GM23338 (cell line): ENCODE data around the gene MLEC. TPM values are rescaled to one million over a fixed set of nuclear protein-coding genes. Genes with fewer than 3 reads are reported as not detected.
A peak's percentile ranks its signal among the peaks of the same experiment; 100 is the strongest.

Source experiments
- ATAC-seq: fragments of 200-7000 bp; cut with Tn5 transposase; 3 replicates; pipeline ENCODE4 v1.9.1; 2020
- DNase-seq: peaks from one replicate; pipeline ENCODE4 v3.0.0-alpha.2; 2015; ENCODE audit warnings: low spot score
- H2AFZ ChIP-seq: fragments of 200-600 bp; sonication (generic); 2 replicates; pipeline ENCODE4 v1.8.0; 2016; ENCODE audit warnings: antibody characterized with exemption, mild to moderate bottlenecking, moderate library complexity
- H3F3A ChIP-seq: fragments of 200-600 bp; sonication (generic); replicated peaks from 2 replicates; pipeline ENCODE4 v1.8.0; 2017; ENCODE audit warnings: antibody characterized with exemption, mixed run types, low read depth
- H3K27ac ChIP-seq: fragments of 200-600 bp; sonication (generic); 2 replicates; pipeline ENCODE4 v1.6.1; 2016; ENCODE audit warnings: low read depth
- H3K27me3 ChIP-seq: fragments of 200-600 bp; sonication (generic); 2 replicates; pipeline ENCODE4 v1.8.0; 2016; ENCODE audit warnings: mild to moderate bottlenecking, mixed run types, moderate library complexity; ENCODE audit not compliant: insufficient read depth
- H3K36me3 ChIP-seq: fragments of 200-600 bp; sonication (generic); 2 replicates; pipeline ENCODE4 v1.8.0; 2016; ENCODE audit warnings: mild to moderate bottlenecking; ENCODE audit not compliant: insufficient read depth
- H3K4me1 ChIP-seq: fragments of 200-600 bp; sonication (generic); 2 replicates; pipeline ENCODE4 v1.8.0; 2016; ENCODE audit warnings: mild to moderate bottlenecking, moderate library complexity; ENCODE audit not compliant: insufficient read depth
- H3K4me2 ChIP-seq: fragments of 200-600 bp; sonication (generic); 2 replicates; pipeline ENCODE4 v1.7.1; 2017; ENCODE audit warnings: mixed run types
- H3K4me3 ChIP-seq: fragments of 200-600 bp; sonication (generic); 2 replicates; pipeline ENCODE4 v1.6.1; 2016; ENCODE audit warnings: mixed run types
- H3K79me2 ChIP-seq: fragments of 200-600 bp; sonication (generic); replicated peaks from 2 replicates; pipeline ENCODE4 v1.8.0; 2017; ENCODE audit warnings: mild to moderate bottlenecking; ENCODE audit not compliant: insufficient read depth
- H3K9me2 ChIP-seq: fragments of 200-600 bp; sonication (generic); 2 replicates; pipeline ENCODE4 v1.8.0; 2017; ENCODE audit not compliant: insufficient read depth
- H4K20me1 ChIP-seq: fragments of 200-600 bp; sonication (generic); replicated peaks from 2 replicates; pipeline ENCODE4 v1.8.0; 2017; ENCODE audit warnings: mild to moderate bottlenecking; ENCODE audit not compliant: insufficient read depth
- H3K27ac Mint-ChIP-seq: 2 replicates; pipeline ENCODE4 v1.8.0; 2020; ENCODE audit warnings: inconsistent platforms, mild to moderate bottlenecking, moderate library complexity, mixed read lengths
- H3K27me3 Mint-ChIP-seq: 3 replicates; pipeline ENCODE4 v1.8.0; 2022; ENCODE audit warnings: low read depth, mild to moderate bottlenecking, moderate library complexity, mixed read lengths, inconsistent platforms; ENCODE audit not compliant: insufficient read depth, poor library complexity
- H3K36me3 Mint-ChIP-seq: 3 replicates; pipeline ENCODE4 v1.8.0; 2021; ENCODE audit warnings: low read depth, mild to moderate bottlenecking, inconsistent platforms, moderate library complexity, mixed read lengths
- H3K4me1 Mint-ChIP-seq: 3 replicates; pipeline ENCODE4 v1.8.0; 2020; ENCODE audit warnings: mild to moderate bottlenecking, inconsistent platforms, mixed read lengths
- H3K4me3 Mint-ChIP-seq: 3 replicates; pipeline ENCODE4 v1.8.0; 2021; ENCODE audit warnings: moderate library complexity, mild to moderate bottlenecking, inconsistent platforms, mixed read lengths
- H3K9me3 Mint-ChIP-seq: 3 replicates; pipeline ENCODE4 v1.8.0; 2020; ENCODE audit warnings: moderate library complexity, mild to moderate bottlenecking, inconsistent platforms, mixed read lengths
- CREB1 ChIP-seq: fragments of 250-450 bp; sonication (Bioruptor Pico); IDR thresholded peaks from 2 replicates; pipeline ENCODE4 v1.5.0; 2020; ENCODE audit warnings: low read depth, mild to moderate bottlenecking, moderate library complexity
- JUNB ChIP-seq: IDR thresholded peaks from one replicate; pipeline ENCODE4 v1.6.1; 2016; ENCODE audit warnings: antibody characterized with exemption; ENCODE audit not compliant: unreplicated experiment
- NANOG ChIP-seq: IDR thresholded peaks from 2 replicates; pipeline ENCODE4 v1.6.1; 2016; ENCODE audit warnings: antibody characterized with exemption, borderline replicate concordance
- STAT1 ChIP-seq: IDR thresholded peaks from one replicate; pipeline ENCODE4 v1.6.1; 2016; ENCODE audit warnings: antibody characterized with exemption; ENCODE audit not compliant: unreplicated experiment
- ZNF114 ChIP-seq: fragments of 250-450 bp; sonication (Bioruptor Pico); IDR thresholded peaks from 2 replicates; pipeline ENCODE4 v1.5.0; 2020; ENCODE audit warnings: mild to moderate bottlenecking, moderate library complexity
- ZNF331 ChIP-seq: fragments of 250-450 bp; sonication (Bioruptor Pico); IDR thresholded peaks from 2 replicates; pipeline ENCODE4 v1.5.0; 2020; ENCODE audit warnings: low read depth, mild to moderate bottlenecking, moderate library complexity
- polyA plus RNA-seq: library from polyadenylated mRNA; unstranded; fragments of >200 nt; fragmentation: Nextera tagmentation; extraction: Ambion mirVana; gene quantifications from 2 replicates; pipeline ENCODE4 v1.2.1, GENCODE V29; 2016
- total RNA-seq: library from RNA; depleted of rRNA; stranded (reverse); fragments of >200 nt; shearing (Covaris generic); gene quantifications from 2 replicates; pipeline ENCODE4 v1.2.3, GENCODE V29; 2014
- TF ChIP-seq, protein P1 (sequence below): IDR thresholded peaks from 2 replicates; pipeline ENCODE4 v1.6.1; 2016; ENCODE audit warnings: antibody characterized with exemption
- TF ChIP-seq, protein P2 (sequence below), 2 experiments: fragments of 200-600 bp in 1 of 2; sonication (generic) in 1 of 2; conservative IDR thresholded peaks; 2 replicates each; pipeline versions ENCODE4 v1.5.1 to v1.6.1; 2016 to 2017; ENCODE audit warnings: antibody characterized with exemption in 2 of 2, low read depth in 2 of 2, mild to moderate bottlenecking in 2 of 2, moderate library complexity in 1 of 2

The MLEC gene
- total and polyA plus RNA-seq, 2 experiments from 2014 or later = 225 to 264 TPM

DNA sequence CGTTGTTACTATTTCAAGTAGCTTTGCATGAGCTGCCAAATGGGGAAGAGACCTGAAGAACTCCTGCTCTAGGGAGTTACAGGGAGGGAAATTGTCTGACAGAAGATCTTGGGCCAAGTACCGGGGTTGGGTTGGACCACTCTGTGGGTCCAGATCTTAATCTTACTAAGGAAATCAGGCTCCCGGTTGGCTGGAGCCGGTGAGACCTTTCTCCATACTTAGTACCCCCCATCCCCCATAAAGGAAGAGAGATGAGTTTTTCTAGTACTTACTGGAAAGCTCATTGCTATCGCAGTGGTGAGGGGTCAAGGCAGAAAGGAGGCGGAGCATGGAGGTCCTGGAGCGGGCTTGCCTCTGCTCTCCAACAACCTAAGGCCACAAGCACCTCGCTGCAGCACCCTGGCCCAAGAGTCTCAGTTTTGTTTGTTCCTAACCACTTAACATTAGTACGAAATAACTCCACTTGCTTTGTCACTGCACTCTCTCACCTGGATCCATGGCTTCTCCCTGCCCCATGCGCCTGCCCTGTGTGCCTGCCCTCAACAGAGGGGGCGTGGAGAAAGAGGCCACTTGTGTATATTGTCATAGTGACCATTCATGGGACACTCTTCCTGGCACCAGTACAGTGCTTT, 16.5 kb downstream of the MLEC start:
- DNase-seq = no peak
- H3K27me3 Mint-ChIP-seq = peaks cover 1% of the 10 kb centered on the region

DNA sequence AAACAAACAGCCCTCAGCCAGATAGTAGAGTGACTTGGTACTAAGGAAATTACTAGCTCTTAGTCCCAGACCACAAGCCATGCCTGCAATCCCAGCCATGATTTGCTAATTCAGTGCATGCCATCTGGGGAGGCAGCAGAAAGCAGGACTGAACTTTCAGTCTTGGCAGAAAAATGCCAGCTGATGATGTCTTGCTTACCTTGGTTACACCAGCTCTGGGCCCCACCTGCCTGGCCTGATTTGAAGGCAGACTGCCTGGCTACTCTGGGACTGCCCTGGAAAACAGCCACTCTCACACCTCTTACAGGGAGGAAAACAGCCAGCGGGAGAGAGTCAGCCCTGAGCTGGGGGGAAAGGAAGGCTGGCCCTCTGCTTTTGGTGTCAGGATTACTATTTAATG, 18.7 kb downstream of the MLEC start:
- Mint-ChIP-seq H3K9me3 (no peaks in the 10 kb centered on the region), H3K27ac (no peak overlapping the region), H3K4me3 (no peak overlapping the region), H3K36me3 (peaks cover 28% of the 10 kb centered on the region), H3K27me3 (peaks cover 5% of the 10 kb centered on the region), H3K4me1 (peaks cover 6% of the 10 kb centered on the region)
- Histone ChIP-seq H3K9me2 (no peaks in the 10 kb centered on the region), H3K36me3 (peaks cover 5% of the 10 kb centered on the region; the same call in 1 of the 2 replicates), H3K27me3 (no peaks in the 10 kb centered on the region), H2AFZ (no peak overlapping the region), H4K20me1 (0 out of 2 replicates have a peak, but pooled peaks cover 9% of the 10 kb centered on the region), H3K4me2 (no peak overlapping the region), H3F3A (0 out of 2 replicates have a peak, but pooled peaks cover 7% of the 10 kb centered on the region), H3K79me2 (peaks cover under 1% of the 10 kb centered on the region; the same call in 1 of the 2 replicates), H3K4me1 (no peaks in the 10 kb centered on the region), H3K4me3 (no peak overlapping the region), H3K27ac (peak overlapping the region; percentile 66; the same call in 1 of the 2 replicates)
- DNase-seq = no peak
- ATAC-seq = no peak
- TF ChIP-seq ZNF331 (no peak), STAT1 (no peak), CREB1 (no peak)
- TF ChIP-seq, protein P1, sequence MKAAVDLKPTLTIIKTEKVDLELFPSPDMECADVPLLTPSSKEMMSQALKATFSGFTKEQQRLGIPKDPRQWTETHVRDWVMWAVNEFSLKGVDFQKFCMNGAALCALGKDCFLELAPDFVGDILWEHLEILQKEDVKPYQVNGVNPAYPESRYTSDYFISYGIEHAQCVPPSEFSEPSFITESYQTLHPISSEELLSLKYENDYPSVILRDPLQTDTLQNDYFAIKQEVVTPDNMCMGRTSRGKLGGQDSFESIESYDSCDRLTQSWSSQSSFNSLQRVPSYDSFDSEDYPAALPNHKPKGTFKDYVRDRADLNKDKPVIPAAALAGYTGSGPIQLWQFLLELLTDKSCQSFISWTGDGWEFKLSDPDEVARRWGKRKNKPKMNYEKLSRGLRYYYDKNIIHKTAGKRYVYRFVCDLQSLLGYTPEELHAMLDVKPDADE = no peak
- TF ChIP-seq, protein P2, sequence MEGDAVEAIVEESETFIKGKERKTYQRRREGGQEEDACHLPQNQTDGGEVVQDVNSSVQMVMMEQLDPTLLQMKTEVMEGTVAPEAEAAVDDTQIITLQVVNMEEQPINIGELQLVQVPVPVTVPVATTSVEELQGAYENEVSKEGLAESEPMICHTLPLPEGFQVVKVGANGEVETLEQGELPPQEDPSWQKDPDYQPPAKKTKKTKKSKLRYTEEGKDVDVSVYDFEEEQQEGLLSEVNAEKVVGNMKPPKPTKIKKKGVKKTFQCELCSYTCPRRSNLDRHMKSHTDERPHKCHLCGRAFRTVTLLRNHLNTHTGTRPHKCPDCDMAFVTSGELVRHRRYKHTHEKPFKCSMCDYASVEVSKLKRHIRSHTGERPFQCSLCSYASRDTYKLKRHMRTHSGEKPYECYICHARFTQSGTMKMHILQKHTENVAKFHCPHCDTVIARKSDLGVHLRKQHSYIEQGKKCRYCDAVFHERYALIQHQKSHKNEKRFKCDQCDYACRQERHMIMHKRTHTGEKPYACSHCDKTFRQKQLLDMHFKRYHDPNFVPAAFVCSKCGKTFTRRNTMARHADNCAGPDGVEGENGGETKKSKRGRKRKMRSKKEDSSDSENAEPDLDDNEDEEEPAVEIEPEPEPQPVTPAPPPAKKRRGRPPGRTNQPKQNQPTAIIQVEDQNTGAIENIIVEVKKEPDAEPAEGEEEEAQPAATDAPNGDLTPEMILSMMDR (conservative IDR thresholded peaks at IDR 0.05; ENCODE audit: low read depth in 2 of 2) = no peak

More for the DNA sequence above, 16.5 kb downstream of the MLEC start:
- Histone ChIP-seq H3K9me2 (no peaks in the 10 kb centered on the region), H2AFZ (no peak overlapping the region), H3K27me3 (no peaks in the 10 kb centered on the region), H3K36me3 (peaks cover 19% of the 10 kb centered on the region; the same call in 1 of the 2 replicates), H3F3A (0 out of 2 replicates have a peak, but pooled peaks cover 5% of the 10 kb centered on the region), H3K79me2 (peaks cover 1% of the 10 kb centered on the region; the same call in 1 of the 2 replicates), H3K27ac (peak overlapping the region; percentile 59; the same call in 1 of the 2 replicates), H4K20me1 (peaks cover 18% of the 10 kb centered on the region; the same call in 1 of the 2 replicates), H3K4me2 (no peak overlapping the region), H3K4me1 (no peaks in the 10 kb centered on the region), H3K4me3 (no peak overlapping the region)
- peaks cover 41% of the 10 kb centered on the region for H3K36me3 Mint-ChIP-seq
- no peaks in the 10 kb centered on the region for H3K4me1 Mint-ChIP-seq
- peak overlapping the region; percentile 70; the same call in 1 of the 2 replicates for H3K27ac Mint-ChIP-seq
- ATAC-seq = peak; percentile 45
- TF ChIP-seq, protein P2 (conservative IDR thresholded peaks at IDR 0.05; ENCODE audit: low read depth in 2 of 2) = no peak
- no peak for TF ChIP-seq NANOG
- TF ChIP-seq JUNB = no peak
- no peak for TF ChIP-seq ZNF331
- no peak for TF ChIP-seq CREB1
- no peak for TF ChIP-seq ZNF114 (CRISPR knock-in tag)
- H3K4me3 Mint-ChIP-seq = no peak overlapping the region
- H3K9me3 Mint-ChIP-seq = no peaks in the 10 kb centered on the region
